SK-N-MC (cell line): Measurements from ENCODE around the gene TGFB1.

ENCODE experiments used
- EZH2 ChIP-seq: fragments of 200-600 bp; sonication (generic); IDR thresholded peaks from one replicate; pipeline ENCODE4 v1.6.1; 2017; ENCODE audit warnings: antibody characterized with exemption
- POLR2AphosphoS5 ChIP-seq: IDR thresholded peaks from 2 replicates; pipeline ENCODE4 v1.6.1; 2012; ENCODE audit warnings: mild to moderate bottlenecking, low read depth, low read length, borderline replicate concordance

- TF ChIP-seq EZH2 (no peak), POLR2AphosphoS5 (no peak; the same call in 1 of the 2 replicates)
These were observed at the start of gene TGFB1 for GRCh38 chr19:41353466-41354342.
